ENCODE data around the gene GAS2. TPM values are rescaled to one million over a fixed set of nuclear protein-coding genes. Genes with fewer than 3 reads are reported as not detected.

GAS2 gene
- total RNA-seq, 2 experiments from 2014 or later = 0.85 to 1.1 TPM

DNA sequence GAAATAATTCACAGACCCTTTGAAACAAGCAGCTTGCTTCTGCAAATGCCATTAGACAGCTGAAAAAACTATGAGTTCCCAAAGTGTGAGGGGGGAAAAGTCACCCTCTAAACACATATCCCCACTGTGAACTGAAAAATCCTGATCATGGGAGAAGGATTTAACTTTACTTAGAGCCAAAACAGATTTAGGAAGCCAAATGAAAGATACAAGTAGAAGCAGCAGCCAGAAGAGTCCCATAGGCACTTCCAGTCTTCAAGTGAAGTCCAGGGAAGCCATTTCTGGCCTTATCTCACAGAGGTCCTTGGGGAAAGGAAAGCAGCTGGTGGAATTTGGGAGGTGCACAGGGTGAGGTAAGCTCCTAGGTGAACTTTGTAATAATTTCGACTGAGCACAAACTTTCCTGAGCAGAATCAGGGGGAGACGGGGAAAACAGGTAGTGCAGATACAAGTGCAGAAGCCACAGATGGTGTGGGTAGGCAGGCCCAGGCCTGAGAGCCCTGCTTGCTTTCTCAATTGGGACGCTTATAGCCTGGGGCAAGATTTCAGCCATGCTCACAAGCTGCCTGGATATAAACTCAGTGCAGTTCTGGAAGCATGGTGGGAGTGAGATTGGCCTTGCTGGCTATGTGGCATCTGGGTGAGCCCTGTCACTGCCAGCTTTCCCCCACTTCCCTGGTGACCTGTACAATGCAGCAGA lies 44.8 kb downstream of the GAS2 start:
- H3K27ac Mint-ChIP-seq = no peak overlapping the region
- CTCF ChIA-PET = no interaction called here
- H3K9me3 Mint-ChIP-seq = no peaks in the 10 kb centered on the region
- H3K27me3 Mint-ChIP-seq = peaks cover 3% of the 10 kb centered on the region
- H3K4me3 Mint-ChIP-seq = no peak overlapping the region
- intact Hi-C loops (cut with micrococcal nuclease) = no loop called here
- POLR2A ChIA-PET = no interaction called here
- no peak for DNase-seq
- H3K4me1 Mint-ChIP-seq (ENCODE audit: low read depth) = no peaks in the 10 kb centered on the region
- no peaks in the 10 kb centered on the region for H3K36me3 Mint-ChIP-seq

DNA sequence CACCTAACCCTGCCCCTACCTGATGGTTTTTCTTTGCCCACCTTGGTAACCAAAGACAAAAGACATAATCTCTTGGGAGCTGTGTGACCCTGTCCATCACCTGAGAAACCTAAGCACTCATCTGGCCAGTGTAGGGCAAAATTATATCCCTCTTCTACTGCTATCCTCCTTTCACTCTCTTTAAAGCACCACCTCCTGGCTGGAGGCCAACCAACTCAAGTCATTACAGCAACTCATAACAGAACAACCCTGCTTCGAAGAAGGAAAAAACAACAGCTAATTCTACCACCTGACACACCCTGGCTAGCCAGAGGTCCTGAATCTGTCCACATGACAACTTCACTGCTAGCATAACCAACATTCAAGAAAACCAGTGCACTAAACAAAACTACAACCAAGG lies 45.5 kb downstream of the GAS2 start:
- intact Hi-C loops (cut with micrococcal nuclease) = no loop called here
- H3K27me3 Mint-ChIP-seq = peaks cover 3% of the 10 kb centered on the region
- H3K4me3 Mint-ChIP-seq = no peak overlapping the region
- POLR2A ChIA-PET = no interaction called here
- no peaks in the 10 kb centered on the region for H3K4me1 Mint-ChIP-seq (ENCODE audit: low read depth)
- no peak for DNase-seq
- no peaks in the 10 kb centered on the region for H3K36me3 Mint-ChIP-seq
- CTCF ChIA-PET = interaction anchor here (1.0 kb wide), 1 partner anchor 8 kb away, joined by 3 read pairs; no protein-coding TSS in a partner anchor
- no peak overlapping the region for H3K27ac Mint-ChIP-seq
- no peaks in the 10 kb centered on the region for H3K9me3 Mint-ChIP-seq

DNA sequence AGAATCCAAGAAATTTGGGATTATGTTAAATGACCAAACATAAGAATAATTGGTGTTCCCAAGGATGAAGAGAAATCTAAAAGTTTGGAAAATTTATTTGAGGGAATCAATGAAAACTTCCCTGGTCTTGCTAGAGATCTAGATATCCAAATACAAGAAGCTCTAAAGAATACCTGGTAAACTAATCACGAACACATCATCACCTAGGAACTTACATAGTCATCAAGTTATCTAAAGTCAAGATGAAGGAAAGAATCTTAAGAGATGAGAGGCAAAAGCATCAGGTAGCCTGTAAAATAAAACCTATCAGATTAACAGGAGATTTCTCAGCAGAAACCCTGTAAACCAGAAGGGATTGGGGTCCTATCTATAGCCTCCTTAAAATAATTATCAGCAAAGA lies 46.9 kb downstream of the GAS2 start:
- CTCF ChIA-PET = no interaction called here
- POLR2A ChIA-PET = no interaction called here
- intact Hi-C loops (cut with micrococcal nuclease) = no loop called here
- Mint-ChIP-seq H3K9me3 (no peaks in the 10 kb centered on the region), H3K27ac (no peak overlapping the region), H3K36me3 (no peaks in the 10 kb centered on the region), H3K4me1 (ENCODE audit: low read depth) (no peaks in the 10 kb centered on the region), H3K27me3 (peaks cover 3% of the 10 kb centered on the region), H3K4me3 (no peak overlapping the region)
- no peak for DNase-seq

DNA sequence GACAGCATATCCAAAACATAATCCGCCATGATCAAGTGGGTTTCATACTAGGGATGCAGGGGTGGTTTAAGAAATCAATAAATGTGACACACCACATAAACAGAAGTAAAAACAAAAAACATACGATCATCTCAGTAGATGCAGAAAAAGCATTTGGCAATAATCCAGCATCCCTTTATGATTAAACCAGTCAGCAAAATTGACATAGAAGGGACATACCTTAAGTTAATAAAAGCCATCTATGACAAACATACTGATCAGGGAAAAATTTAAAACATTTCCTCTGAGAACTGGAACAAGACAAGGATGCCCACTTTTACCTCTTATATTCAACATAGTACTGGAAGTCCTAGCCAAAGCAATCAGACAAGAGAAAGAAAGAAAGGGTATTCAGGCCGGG lies 49.6 kb downstream of the GAS2 start:
- CTCF ChIA-PET = interaction anchor here (0.8 kb wide), 1 partner anchor 26 kb away, joined by 3 read pairs; no protein-coding TSS in a partner anchor
- Mint-ChIP-seq H3K4me3 (no peak overlapping the region), H3K36me3 (no peaks in the 10 kb centered on the region), H3K27me3 (peaks cover 3% of the 10 kb centered on the region), H3K27ac (no peak overlapping the region), H3K4me1 (ENCODE audit: low read depth) (no peaks in the 10 kb centered on the region), H3K9me3 (no peaks in the 10 kb centered on the region)
- intact Hi-C loops (cut with micrococcal nuclease) = no loop called here
- POLR2A ChIA-PET = no interaction called here
- DNase-seq = no peak

DNA sequence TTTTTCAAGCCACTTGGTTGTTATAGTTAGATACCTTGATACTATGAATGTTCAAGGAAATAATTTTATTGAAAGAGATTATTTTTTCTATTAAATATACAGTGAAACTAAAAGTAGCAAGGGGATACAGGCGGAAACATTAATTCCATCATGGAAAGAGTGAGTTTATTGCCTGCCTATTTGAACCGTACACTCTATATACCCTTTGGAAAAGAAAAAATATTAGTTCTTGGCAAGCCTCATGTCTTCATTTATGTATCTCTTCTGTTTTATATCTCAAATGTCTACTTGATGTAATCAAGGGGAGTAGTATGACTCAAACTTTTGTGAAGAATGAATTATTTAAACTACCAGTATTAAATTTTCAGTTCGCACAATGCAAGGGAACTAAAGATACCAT lies 54.0 kb downstream of the GAS2 start:
- no peaks in the 10 kb centered on the region for H3K4me1 Mint-ChIP-seq (ENCODE audit: low read depth)
- POLR2A ChIA-PET = no interaction called here
- H3K36me3 Mint-ChIP-seq = no peaks in the 10 kb centered on the region
- no peak overlapping the region for H3K4me3 Mint-ChIP-seq
- no peak overlapping the region for H3K27ac Mint-ChIP-seq
- no peak for DNase-seq
- H3K27me3 Mint-ChIP-seq = no peaks in the 10 kb centered on the region
- intact Hi-C loops (cut with micrococcal nuclease) = no loop called here
- no peaks in the 10 kb centered on the region for H3K9me3 Mint-ChIP-seq
- CTCF ChIA-PET = no interaction called here

DNA sequence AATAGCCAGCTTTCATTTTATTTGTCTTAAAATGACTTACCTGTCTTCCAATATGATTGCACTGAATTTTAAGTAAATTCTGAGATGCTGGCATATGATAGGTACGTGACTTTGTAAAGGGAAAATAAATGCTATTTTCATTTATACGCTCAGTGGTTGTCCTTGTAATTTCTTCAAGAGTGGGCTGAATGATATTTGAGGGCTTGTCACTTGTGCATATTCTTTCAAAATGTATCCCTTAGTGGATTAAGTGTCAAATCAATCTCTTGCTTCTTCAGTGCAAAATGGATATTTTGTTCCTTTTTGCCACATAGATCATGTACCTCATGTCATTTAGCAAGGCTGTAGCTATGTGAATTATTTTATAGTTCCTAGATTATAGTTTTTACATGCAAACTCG lies 56.9 kb downstream of the GAS2 start:
- intact Hi-C loops (cut with micrococcal nuclease) = no loop called here
- Mint-ChIP-seq H3K27me3 (no peaks in the 10 kb centered on the region), H3K27ac (no peak overlapping the region), H3K36me3 (no peaks in the 10 kb centered on the region), H3K4me3 (no peak overlapping the region), H3K9me3 (no peaks in the 10 kb centered on the region), H3K4me1 (ENCODE audit: low read depth) (no peaks in the 10 kb centered on the region)
- ChIA-PET CTCF (no interaction called here), POLR2A (no interaction called here)
- no peak for DNase-seq

DNA sequence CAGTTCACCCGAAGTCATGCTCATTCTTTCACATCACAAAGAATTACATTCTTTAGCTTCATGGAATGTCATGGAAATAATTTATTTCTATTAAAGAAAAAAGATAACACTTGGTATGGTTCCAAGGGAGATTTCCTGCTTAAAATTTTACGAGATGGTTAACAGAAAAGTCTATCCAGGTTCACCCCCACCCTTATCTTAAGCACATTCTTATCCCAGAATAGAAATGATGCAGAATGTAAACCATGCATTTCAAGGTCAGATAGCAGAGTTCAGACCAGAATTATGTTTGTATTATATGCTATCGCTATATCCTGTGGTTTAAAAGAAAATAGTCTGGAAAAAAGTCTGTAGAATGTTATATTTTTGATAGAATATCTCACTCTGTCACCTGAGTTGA lies 58.7 kb downstream of the GAS2 start:
- H3K36me3 Mint-ChIP-seq = no peaks in the 10 kb centered on the region
- H3K27ac Mint-ChIP-seq = no peak overlapping the region
- no peaks in the 10 kb centered on the region for H3K9me3 Mint-ChIP-seq
- no peaks in the 10 kb centered on the region for H3K4me1 Mint-ChIP-seq (ENCODE audit: low read depth)
- DNase-seq = no peak
- no peak overlapping the region for H3K4me3 Mint-ChIP-seq
- ChIA-PET CTCF (no interaction called here), POLR2A (no interaction called here)
- intact Hi-C loops (cut with micrococcal nuclease) = no loop called here
- H3K27me3 Mint-ChIP-seq = no peaks in the 10 kb centered on the region

DNA sequence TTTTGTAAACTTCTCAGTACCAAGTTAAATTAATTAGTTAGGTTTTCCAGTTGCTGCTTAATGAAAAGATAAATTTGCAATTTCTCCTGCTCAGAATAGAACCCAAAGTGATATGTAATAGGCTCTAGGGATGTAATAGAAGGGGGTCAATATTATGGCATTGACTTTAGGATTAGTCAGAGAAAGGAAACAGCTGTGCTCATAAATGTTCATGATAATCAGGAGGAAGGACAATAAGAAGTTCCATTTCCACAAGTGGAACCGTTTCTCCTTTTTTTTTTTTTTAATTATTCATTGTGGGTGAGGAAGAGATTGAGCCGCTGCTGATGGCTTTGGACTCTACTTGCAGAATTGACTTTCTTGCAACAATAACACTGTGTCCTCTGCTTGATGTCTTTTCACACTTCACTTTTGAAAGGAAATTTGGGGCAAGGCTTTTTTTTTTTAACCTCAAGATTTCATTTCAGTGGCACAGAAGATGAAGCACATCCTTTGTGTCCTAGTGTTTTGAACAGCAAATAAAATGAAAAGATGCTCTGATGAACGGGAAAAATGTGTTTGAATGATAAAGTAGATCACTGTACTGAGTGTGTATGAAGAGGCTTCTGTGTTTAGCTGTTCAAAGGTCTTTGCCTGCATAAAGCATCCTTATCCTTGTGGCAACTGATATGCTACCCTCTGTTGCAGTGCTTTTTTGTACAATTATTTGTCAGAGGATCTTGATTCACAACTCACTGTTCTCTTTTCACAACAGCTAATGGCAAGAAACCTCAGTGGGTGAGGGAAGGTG lies 62.4 kb downstream of the GAS2 start:
- H3K9me3 Mint-ChIP-seq = no peaks in the 10 kb centered on the region
- no peak overlapping the region for H3K4me3 Mint-ChIP-seq
- no peak overlapping the region for H3K27ac Mint-ChIP-seq
- no peak for DNase-seq
- no peaks in the 10 kb centered on the region for H3K27me3 Mint-ChIP-seq
- ChIA-PET POLR2A (no interaction called here), CTCF (no interaction called here)
- H3K4me1 Mint-ChIP-seq (ENCODE audit: low read depth) = no peaks in the 10 kb centered on the region
- intact Hi-C loops (cut with micrococcal nuclease) = no loop called here
- no peaks in the 10 kb centered on the region for H3K36me3 Mint-ChIP-seq

DNA sequence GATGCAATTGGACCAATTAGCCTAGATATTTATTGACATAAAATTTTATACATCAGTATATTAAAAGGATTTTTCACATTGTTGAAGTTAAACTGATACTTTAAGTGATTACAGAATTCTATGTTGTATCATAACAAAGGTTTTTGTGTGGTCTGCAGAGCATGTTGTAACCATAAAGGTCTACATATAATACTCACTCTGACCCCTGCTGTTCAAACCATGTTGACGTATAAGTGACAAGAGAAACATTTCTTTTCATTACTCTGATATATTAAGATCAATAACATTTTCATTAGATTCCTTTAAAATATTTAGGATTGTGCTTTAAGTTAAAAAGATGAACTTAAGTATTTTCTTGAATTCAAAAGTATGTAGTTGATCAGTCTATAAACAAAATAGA lies 63.9 kb downstream of the GAS2 start:
- POLR2A ChIA-PET = no interaction called here
- CTCF ChIA-PET = no interaction called here
- H3K4me1 Mint-ChIP-seq (ENCODE audit: low read depth) = no peaks in the 10 kb centered on the region
- H3K4me3 Mint-ChIP-seq = no peak overlapping the region
- H3K27ac Mint-ChIP-seq = no peak overlapping the region
- intact Hi-C loops (cut with micrococcal nuclease) = loop anchor here (1.0 to 5.0 kb wide), 2 partner anchors 60 to 398 kb away; no protein-coding TSS in a partner anchor
- H3K9me3 Mint-ChIP-seq = no peaks in the 10 kb centered on the region
- DNase-seq = no peak
- H3K27me3 Mint-ChIP-seq = no peaks in the 10 kb centered on the region
- no peaks in the 10 kb centered on the region for H3K36me3 Mint-ChIP-seq

DNA sequence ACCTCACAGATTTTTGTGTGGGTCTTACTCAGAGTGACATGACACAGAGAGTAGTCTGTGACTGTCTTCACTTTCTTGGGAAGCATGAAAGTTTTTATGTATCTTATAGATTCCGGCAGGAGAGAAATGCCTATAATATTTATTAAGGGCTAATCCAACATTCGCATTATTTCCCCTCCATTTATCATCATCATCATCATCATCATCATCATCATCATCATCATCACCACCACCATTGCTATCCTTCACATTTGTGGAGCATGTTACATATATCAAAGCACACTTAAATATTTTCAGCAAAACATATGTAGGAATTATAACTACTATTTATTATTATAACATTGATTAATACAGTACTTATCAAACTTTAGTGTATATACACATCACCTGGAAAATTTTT lies 66.2 kb downstream of the GAS2 start:
- no peak overlapping the region for H3K4me3 Mint-ChIP-seq
- no peak for DNase-seq
- ChIA-PET CTCF (interaction anchor here (1.1 kb wide), 1 partner anchor 55 kb away, joined by 3 read pairs; no protein-coding TSS in a partner anchor), POLR2A (no interaction called here)
- H3K36me3 Mint-ChIP-seq = no peaks in the 10 kb centered on the region
- no peaks in the 10 kb centered on the region for H3K9me3 Mint-ChIP-seq
- H3K27ac Mint-ChIP-seq = no peak overlapping the region
- intact Hi-C loops (cut with micrococcal nuclease) = loop anchor here (5.0 kb wide), 1 partner anchor 400 kb away; no protein-coding TSS in a partner anchor
- H3K4me1 Mint-ChIP-seq (ENCODE audit: low read depth) = no peaks in the 10 kb centered on the region
- no peaks in the 10 kb centered on the region for H3K27me3 Mint-ChIP-seq

DNA sequence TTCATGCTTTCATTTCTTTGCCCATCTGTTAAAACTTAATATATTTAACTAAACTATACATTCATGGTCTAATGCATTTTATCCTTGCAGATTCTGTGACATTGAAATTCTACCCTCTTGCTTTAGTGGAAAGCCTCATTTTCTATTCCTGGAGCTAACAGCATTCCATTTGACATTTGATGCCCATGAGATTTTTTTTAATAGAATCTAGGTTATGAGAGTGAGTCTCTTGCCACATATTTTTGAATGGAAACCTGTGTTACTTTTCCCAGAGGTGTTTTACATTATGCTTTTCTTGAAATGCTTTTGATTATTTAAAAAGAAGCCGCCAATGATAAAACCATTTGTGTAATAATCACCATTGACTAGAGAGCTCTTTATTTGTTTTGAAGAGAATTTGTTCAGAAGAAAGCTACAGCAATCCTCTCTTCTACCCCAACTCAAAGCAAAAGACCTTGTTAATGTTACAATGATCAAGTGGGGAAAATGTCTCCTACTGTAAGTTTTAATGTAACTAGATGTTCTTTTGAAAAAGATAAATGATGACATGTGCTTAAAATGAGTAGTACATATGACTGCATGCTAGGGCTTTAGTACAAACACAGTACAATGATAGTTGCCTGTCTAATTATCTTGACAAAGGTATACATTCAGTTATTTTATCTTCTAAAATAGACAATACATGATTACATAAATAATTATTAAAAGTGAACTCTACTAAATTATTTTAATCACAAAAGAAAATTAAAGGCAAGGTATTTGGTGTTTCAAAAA lies 67.3 kb downstream of the GAS2 start:
- ChIA-PET POLR2A (no interaction called here), CTCF (no interaction called here)
- DNase-seq = no peak
- no peak overlapping the region for H3K27ac Mint-ChIP-seq
- H3K4me3 Mint-ChIP-seq = no peak overlapping the region
- H3K9me3 Mint-ChIP-seq = no peaks in the 10 kb centered on the region
- H3K27me3 Mint-ChIP-seq = no peaks in the 10 kb centered on the region
- no peaks in the 10 kb centered on the region for H3K4me1 Mint-ChIP-seq (ENCODE audit: low read depth)
- H3K36me3 Mint-ChIP-seq = no peaks in the 10 kb centered on the region
- intact Hi-C loops (cut with micrococcal nuclease) = loop anchor here (5.0 kb wide), 1 partner anchor 401 kb away; no protein-coding TSS in a partner anchor

DNA sequence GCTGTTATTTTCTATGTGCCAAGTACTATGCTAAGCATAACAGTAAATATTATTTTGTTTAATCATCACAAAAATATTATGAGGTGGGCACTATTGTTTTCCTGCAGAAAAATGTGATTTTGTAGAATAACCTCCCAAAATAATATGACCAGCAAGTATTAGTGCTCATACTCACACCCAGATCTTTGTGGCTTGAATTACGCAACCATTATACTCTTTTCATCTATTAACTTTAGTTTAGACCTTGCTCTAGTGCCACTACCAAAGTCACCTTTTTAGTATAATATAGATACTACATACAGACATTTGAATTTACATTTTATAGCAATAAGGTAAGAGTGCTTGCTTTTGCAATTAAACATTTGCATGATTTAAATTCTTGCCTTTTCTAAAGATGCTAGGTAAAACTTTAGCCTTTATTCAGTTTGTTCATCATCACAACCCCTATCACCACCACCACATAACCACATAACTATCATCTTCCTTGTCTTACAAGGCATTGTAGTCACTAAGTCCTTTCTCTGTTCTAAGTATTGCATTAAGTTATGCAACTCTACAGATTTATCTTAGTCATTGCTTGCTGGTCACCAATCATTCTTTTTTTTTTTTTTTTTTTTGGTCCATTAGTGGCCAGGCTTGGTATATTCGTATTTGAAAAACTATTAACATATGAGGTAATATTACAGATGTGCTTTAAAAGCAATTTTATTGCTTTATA lies 68.4 kb downstream of the GAS2 start:
- Mint-ChIP-seq H3K27ac (no peak overlapping the region), H3K27me3 (no peaks in the 10 kb centered on the region), H3K4me1 (ENCODE audit: low read depth) (no peaks in the 10 kb centered on the region), H3K36me3 (no peaks in the 10 kb centered on the region), H3K9me3 (no peaks in the 10 kb centered on the region), H3K4me3 (no peak overlapping the region)
- no peak for DNase-seq
- ChIA-PET CTCF (no interaction called here), POLR2A (no interaction called here)
- intact Hi-C loops (cut with micrococcal nuclease) = loop anchor here (5.0 kb wide), 1 partner anchor 402 kb away; no protein-coding TSS in a partner anchor
